H1 (cell line): Measurements from ENCODE around the gene DVL1.

Source experiments
- POLR2AphosphoS5 ChIP-seq: IDR thresholded peaks from 2 replicates; pipeline ENCODE4 v1.6.1; 2011; ENCODE audit warnings: low read depth, low read length
- SUZ12 ChIP-seq: fragments of 200-600 bp; sonication (generic); IDR thresholded peaks from 2 replicates; pipeline ENCODE4 v1.6.1; 2012; ENCODE audit warnings: mild to moderate bottlenecking, inconsistent platforms, low read length, moderate library complexity, mixed read lengths

- TF ChIP-seq POLR2AphosphoS5 = no peak
- TF ChIP-seq SUZ12 = no peak
These were observed 45.9 kb upstream of the DVL1 start for GRCh38 chr1:1395166-1395565.
